HepG2 (cell line): ENCODE measurements around the gene SOHLH2. TPM values are rescaled to one million over a fixed set of nuclear protein-coding genes. Genes with fewer than 3 reads are reported as not detected.

ENCODE experiments used
- ATAC-seq: fragments of 200-7000 bp; cut with Tn5 transposase; 3 replicates; pipeline ENCODE4 v1.9.1; 2020; ENCODE audit warnings: mild to moderate bottlenecking, moderate library complexity
- BruUV-seq: library from RNA; stranded (reverse); fragments of 400-500 nt; replicated peaks from 2 replicates; lab custom pipeline; 2021; lab: Mats Ljungman, UMichigan
- CTCF ChIA-PET: fragments of 300-600 bp; formaldehyde crosslinking; extraction: SDS; loops from one replicate; lab custom pipeline; 2021; ENCODE audit warnings: low total read pairs, inconsistent platforms, low intra/inter-chr PET ratio; lab: Yijun Ruan, JAX
- POLR2A ChIA-PET: fragments of 350-600 bp; sonication (Branson Sonifier 250); formaldehyde crosslinking; loops from one replicate; lab custom pipeline; 2020; ENCODE audit warnings: antibody characterized with exemption, inconsistent platforms; lab: Yijun Ruan, JAX
- DNase-seq: peaks from one replicate; pipeline ENCODE4 v3.0.0-alpha.2; 2015; ENCODE audit warnings: low spot score
- FAIRE-seq: peaks from 3 replicates; lab custom pipeline; 2011; peaks lifted over from hg19 to GRCh38; lab: Jason Lieb, UNC
- H2AFZ ChIP-seq: one replicate; pipeline ENCODE4 v1.6.1; 2011; ENCODE audit warnings: low read length, inconsistent platforms
- H3K27ac ChIP-seq: fragments of 300-600 bp; 3 replicates; pipeline ENCODE4 v1.8.0; 2011; ENCODE audit warnings: mixed run types, mild to moderate bottlenecking, mixed read lengths, low read length, inconsistent platforms; ENCODE audit not compliant: insufficient read depth; ENCODE audit errors: extremely low read length
- H3K27me3 ChIP-seq, 2 experiments: fragments of 200-600 bp in 1 of 2; 2 replicates in 1 of 2; 3 replicates in 1 of 2; pipeline versions ENCODE4 v1.6.0 to v1.8.0; 2011; ENCODE audit warnings: low read length in 2 of 2, mild to moderate bottlenecking in 2 of 2, moderate library complexity in 2 of 2, inconsistent platforms in 1 of 2; ENCODE audit not compliant: insufficient read depth in 2 of 2, control insufficient read depth in 1 of 2
- H3K36me3 ChIP-seq, 2 experiments: fragments of 200-600 bp in 1 of 2; replicated peaks in 1 of 2; 2 replicates in 1 of 2; 3 replicates in 1 of 2; pipeline versions ENCODE4 v1.5.1 to v1.8.0; 2011; ENCODE audit warnings: low read length in 2 of 2, inconsistent platforms in 1 of 2; ENCODE audit not compliant: insufficient read depth in 2 of 2, control insufficient read depth in 1 of 2
- H3K4me1 ChIP-seq: 2 replicates; pipeline ENCODE4 v1.5.1; 2012; ENCODE audit warnings: low read length, inconsistent platforms; ENCODE audit not compliant: insufficient read depth
- H3K4me2 ChIP-seq: 2 replicates; pipeline ENCODE4 v1.6.0; 2011; ENCODE audit warnings: low read depth, low read length, inconsistent platforms
- H3K4me3 ChIP-seq, 3 experiments: fragments of 200-600 bp in 1 of 3; sonication (generic), shearing (Covaris generic) in 1 of 3; replicated peaks in 1 of 3; 2 replicates each; pipeline ENCODE4 v1.5.1; 2011 to 2016; ENCODE audit warnings: low read length in 3 of 3, inconsistent platforms in 2 of 3, low read depth in 2 of 3, mild to moderate bottlenecking in 2 of 3, control low read depth in 1 of 3, mixed read lengths in 1 of 3; ENCODE audit not compliant: insufficient read depth in 1 of 3
- H3K79me2 ChIP-seq: one replicate; pipeline ENCODE4 v1.6.1; 2011; ENCODE audit warnings: low read length, inconsistent platforms; ENCODE audit not compliant: insufficient read depth
- H3K9ac ChIP-seq: 2 replicates; pipeline ENCODE4 v1.6.0; 2011; ENCODE audit warnings: mild to moderate bottlenecking, low read depth, low read length, inconsistent platforms; ENCODE audit not compliant: insufficient read depth
- H3K9me3 ChIP-seq: 2 replicates; pipeline ENCODE4 v1.5.1; 2012; ENCODE audit warnings: mild to moderate bottlenecking, low read length
- H4K20me1 ChIP-seq: 2 replicates; pipeline ENCODE4 v1.6.0; 2011; ENCODE audit warnings: inconsistent platforms, mild to moderate bottlenecking, low read length, moderate library complexity; ENCODE audit not compliant: insufficient read depth
- CENPT ChIP-seq: sonication (generic); formaldehyde crosslinking; IDR thresholded peaks from 2 replicates; pipeline ENCODE4 v1.8.0; 2022; ENCODE audit warnings: low read depth, mild to moderate bottlenecking, moderate library complexity, missing genetic modification reagents
- EP300 ChIP-seq, 3 experiments: sonication (generic) in 1 of 3; formaldehyde crosslinking in 1 of 3; IDR thresholded peaks; 2 replicates each; pipeline versions ENCODE4 v1.5.1 to v1.6.1; 2011 to 2020; ENCODE audit warnings: low read depth in 2 of 3, low read length in 2 of 3, borderline replicate concordance in 1 of 3, improper control_type of control experiment in 1 of 3, mild to moderate bottlenecking in 1 of 3, missing genetic modification reagents in 1 of 3, moderate library complexity in 1 of 3
- FOXM1 ChIP-seq: sonication (generic); formaldehyde crosslinking; IDR thresholded peaks from 2 replicates; pipeline ENCODE4 v1.5.0; 2020; ENCODE audit warnings: missing genetic modification reagents
- GLMP ChIP-seq: sonication (generic); formaldehyde crosslinking; IDR thresholded peaks from 2 replicates; pipeline ENCODE4 v1.9.0; 2021; ENCODE audit warnings: missing genetic modification reagents, mild to moderate bottlenecking, borderline replicate concordance
- MAF1 ChIP-seq: sonication (generic); formaldehyde crosslinking; IDR thresholded peaks from 2 replicates; pipeline ENCODE4 v1.5.0; 2020; ENCODE audit warnings: missing genetic modification reagents, borderline replicate concordance
- MTF1 ChIP-seq: sonication (generic); formaldehyde crosslinking; IDR thresholded peaks from 2 replicates; pipeline ENCODE4 v1.5.0; 2020; ENCODE audit warnings: missing genetic modification reagents
- MYPOP ChIP-seq: sonication (generic); formaldehyde crosslinking; IDR thresholded peaks from 2 replicates; pipeline ENCODE4 v1.8.1; 2023; ENCODE audit warnings: mild to moderate bottlenecking, moderate library complexity, missing genetic modification reagents
- RNF2 ChIP-seq: fragments of 450-650 bp; conservative IDR thresholded peaks from 2 replicates; pipeline ENCODE4 v1.6.1; 2016; ENCODE audit warnings: low read depth
- YEATS4 ChIP-seq: sonication (generic); formaldehyde crosslinking; IDR thresholded peaks from 2 replicates; pipeline ENCODE4 v1.4.0; 2020; ENCODE audit warnings: missing genetic modification reagents, borderline replicate concordance
- ZNF280D ChIP-seq: sonication (generic); formaldehyde crosslinking; IDR thresholded peaks from 2 replicates; pipeline ENCODE4 v1.5.1; 2020; ENCODE audit warnings: mild to moderate bottlenecking, missing genetic modification reagents
- ZNF343 ChIP-seq: sonication (generic); formaldehyde crosslinking; IDR thresholded peaks from 2 replicates; pipeline ENCODE4 v1.4.0; 2020; ENCODE audit warnings: mild to moderate bottlenecking, missing genetic modification reagents
- ZNF382 ChIP-seq: sonication (generic); formaldehyde crosslinking; IDR thresholded peaks from 2 replicates; pipeline ENCODE4 v1.5.0; 2020; ENCODE audit warnings: missing genetic modification reagents, mild to moderate bottlenecking, borderline replicate concordance
- ZNF484 ChIP-seq: sonication (generic); formaldehyde crosslinking; IDR thresholded peaks from 2 replicates; pipeline ENCODE4 v1.5.1; 2020; ENCODE audit warnings: mild to moderate bottlenecking, low read depth, missing genetic modification reagents, borderline replicate concordance
- ZNF577 ChIP-seq: sonication (generic); formaldehyde crosslinking; IDR thresholded peaks from 2 replicates; pipeline ENCODE4 v1.4.0; 2020; ENCODE audit warnings: mild to moderate bottlenecking, low read depth, missing genetic modification reagents, borderline replicate concordance
- ZNF674 ChIP-seq: sonication (generic); formaldehyde crosslinking; IDR thresholded peaks from 2 replicates; pipeline ENCODE4 v1.5.0; 2020; ENCODE audit warnings: low read depth, mild to moderate bottlenecking, missing genetic modification reagents
- ZNF75D ChIP-seq: sonication (generic); formaldehyde crosslinking; IDR thresholded peaks from 2 replicates; pipeline ENCODE4 v1.8.1; 2023; ENCODE audit warnings: missing genetic modification reagents, mild to moderate bottlenecking, borderline replicate concordance
- ZSCAN31 ChIP-seq: sonication (generic); formaldehyde crosslinking; IDR thresholded peaks from 2 replicates; pipeline ENCODE4 v1.5.0; 2020; ENCODE audit warnings: low read depth, mild to moderate bottlenecking, missing genetic modification reagents
- in situ Hi-C: cut with HindIII; loops from 2 replicates; pipeline ENCODE4 v1.10.0; 2017; ENCODE audit warnings: low pct_unique_long_range_greater_than_20kb; ENCODE audit not compliant: extremely low pct_ligation_motif_present
- intact Hi-C: fragments of 100-400 bp; cut with micrococcal nuclease; formaldehyde crosslinking; loops from one replicate; pipeline ENCODE4 v1.10.0; 2022; ENCODE audit not compliant: unreplicated experiment
- polyA plus RNA-seq, 8 experiments: library from polyadenylated mRNA; depleted of rRNA in 3 of 8; stranded (reverse) in 7 of 8; unstranded in 1 of 8; fragments of >200 nt; fragmentation: Illumina TruSeq in 4 of 8; extraction: Trizol in 4 of 8; gene quantifications; 2 replicates each; pipeline versions ENCODE4 v1.2.1 to v1.2.3, GENCODE V29; 2011 to 2016; ENCODE audit warnings: low read depth in 4 of 8, missing spikeins in 1 of 8, mixed read lengths in 1 of 8; ENCODE audit not compliant: insufficient read depth in 1 of 8
- total RNA-seq, 5 experiments: library from RNA; depleted of rRNA; stranded (reverse); fragments of >200 nt; fragmentation: Illumina TruSeq; extraction: Trizol; gene quantifications; 2 replicates each; pipeline ENCODE4 v1.2.3, GENCODE V29; 2016; ENCODE audit warnings: low read depth in 1 of 5

SOHLH2 gene
- total and polyA plus RNA-seq, 2 of the 13 experiments (the other 11 are each of a cell fraction or from before 2014, with no cell fraction given): not detected

- ChIA-PET CTCF (no interaction called here), POLR2A (no interaction called here)
- in situ Hi-C loops: no loop called here
- Histone ChIP-seq H3K9me3 (no peaks in the 10 kb centered on the region), H3K79me2 (no peaks in the 10 kb centered on the region), H3K36me3 (no peaks in the 10 kb centered on the region), H3K4me3 (no peak overlapping the region), H3K4me2 (no peak overlapping the region), H3K9ac (no peak overlapping the region), H2AFZ (no peak overlapping the region), H3K4me1 (no peaks in the 10 kb centered on the region), H3K27ac (no peak overlapping the region), H4K20me1 (no peaks in the 10 kb centered on the region), H3K27me3 (no peaks in the 10 kb centered on the region)
- TF ChIP-seq ZSCAN31 (no peak), GLMP (CRISPR knock-in tag) (no peak), CENPT (CRISPR knock-in tag) (no peak), ZNF343 (CRISPR knock-in tag) (no peak), EP300 (IDR thresholded peaks at IDR 0.05; ENCODE audit: low read depth in 2 of 2, low read length in 2 of 2) (no peak), EP300 (CRISPR knock-in tag; IDR thresholded peaks at IDR 0.05; ENCODE audit: borderline replicate concordance) (no peak), ZNF484 (no peak), RNF2 (no peak), FOXM1 (no peak), ZNF75D (CRISPR knock-in tag) (no peak), MTF1 (CRISPR knock-in tag) (no peak), ZNF382 (CRISPR knock-in tag) (no peak), MYPOP (CRISPR knock-in tag) (no peak), ZNF577 (CRISPR knock-in tag) (no peak), ZNF280D (CRISPR knock-in tag) (no peak), MAF1 (no peak), ZNF674 (CRISPR knock-in tag) (no peak), YEATS4 (CRISPR knock-in tag) (no peak)
- FAIRE-seq (no peak), DNase-seq (no peak), ATAC-seq (no peak)
- intact Hi-C loops: no loop called here
- BruUV-seq: no TSS peak
Measured at GRCh38 chr13:36248700-36249099, 34.3 kb upstream of the SOHLH2 start.
